GM12878 (cell line): Measurements from ENCODE around the gene PHKG2. TPM values are rescaled to one million over a fixed set of nuclear protein-coding genes. Genes with fewer than 3 reads are reported as not detected.

Experiments
- ATAC-seq: fragments of 200-7000 bp; cut with Tn5 transposase; 3 replicates; pipeline ENCODE4 v1.9.1; 2020; ENCODE audit warnings: mild to moderate bottlenecking, moderate library complexity
- BruUV-seq: library from RNA; stranded (reverse); fragments of 400-500 nt; replicated peaks from 2 replicates; lab custom pipeline; 2021; lab: Mats Ljungman, UMichigan
- CTCF ChIA-PET: fragments of 300-600 bp; sonication (Branson Sonifier 250); formaldehyde crosslinking; extraction: SDS; loops from one replicate; lab custom pipeline; 2021; ENCODE audit warnings: inconsistent platforms; lab: Yijun Ruan, JAX
- POLR2A ChIA-PET: fragments of 350-600 bp; formaldehyde crosslinking; extraction: SDS; loops from one replicate; lab custom pipeline; 2021; ENCODE audit warnings: inconsistent platforms; lab: Charles Lee
- RAD21 ChIA-PET: fragments of 300-600 bp; sonication (Branson Sonifier 250); formaldehyde crosslinking; loops from one replicate; lab custom pipeline; 2023; ENCODE audit warnings: antibody characterized with exemption; ENCODE audit not compliant: unreplicated experiment; lab: Charles Lee
- SMC1A ChIA-PET: fragments of 300-600 bp; sonication (Branson Sonifier 250); formaldehyde crosslinking; loops from one replicate; lab custom pipeline; 2023; ENCODE audit not compliant: unreplicated experiment, uncharacterized antibody; lab: Charles Lee
- DNase-seq: peaks from one replicate; pipeline ENCODE4 v3.0.0-alpha.2; 2011; ENCODE audit warnings: low read depth, low spot score
- FAIRE-seq: peaks from 3 replicates; lab custom pipeline; 2011; peaks lifted over from hg19 to GRCh38; lab: Jason Lieb, UNC
- H2AFZ ChIP-seq: 2 replicates; pipeline ENCODE4 v1.6.0; 2011; ENCODE audit warnings: low read depth, low read length, control low read depth; ENCODE audit not compliant: control insufficient read depth
- H3K27ac ChIP-seq: 2 replicates; pipeline ENCODE4 v1.5.1; 2011; ENCODE audit warnings: control low read depth; ENCODE audit not compliant: control insufficient read depth, insufficient read depth
- H3K27me3 ChIP-seq, 2 experiments: replicated peaks in 1 of 2; 2 replicates each; pipeline versions ENCODE4 v1.6.0 to v1.6.1; 2011; ENCODE audit warnings: low read length in 1 of 2; ENCODE audit not compliant: control insufficient read depth in 2 of 2, insufficient read depth in 2 of 2
- H3K36me3 ChIP-seq, 2 experiments: 2 replicates each; pipeline ENCODE4 v1.5.1; 2011; ENCODE audit warnings: low read length in 1 of 2; ENCODE audit not compliant: control insufficient read depth in 2 of 2, insufficient read depth in 2 of 2
- H3K4me1 ChIP-seq: 2 replicates; pipeline ENCODE4 v1.6.1; 2011; ENCODE audit warnings: mild to moderate bottlenecking, low read length, moderate library complexity, mixed read lengths; ENCODE audit not compliant: control insufficient read depth, insufficient read depth
- H3K4me2 ChIP-seq: 2 replicates; pipeline ENCODE4 v1.6.0; 2011; ENCODE audit warnings: control low read depth; ENCODE audit not compliant: control insufficient read depth, insufficient read depth
- H3K4me3 ChIP-seq: fragments of 200-600 bp; sonication (generic); 2 replicates; pipeline ENCODE4 v1.5.1; 2016
- H3K79me2 ChIP-seq: 2 replicates; pipeline ENCODE4 v1.6.0; 2011; ENCODE audit warnings: low read length; ENCODE audit not compliant: control insufficient read depth, insufficient read depth
- H3K9ac ChIP-seq: 2 replicates; pipeline ENCODE4 v1.8.0; 2011; ENCODE audit warnings: low read length, control low read depth, mixed read lengths; ENCODE audit not compliant: control insufficient read depth, insufficient read depth
- H3K9me3 ChIP-seq: replicated peaks from 3 replicates; pipeline ENCODE4 v1.5.1; 2011; ENCODE audit warnings: mild to moderate bottlenecking, low read length; ENCODE audit not compliant: control insufficient read depth, insufficient read depth
- H4K20me1 ChIP-seq: 2 replicates; pipeline ENCODE4 v1.6.0; 2011; ENCODE audit not compliant: control insufficient read depth, insufficient read depth
- POLR2A ChIP-seq: IDR thresholded peaks from 2 replicates; pipeline ENCODE4 v1.6.1; 2011; ENCODE audit warnings: low read depth, mild to moderate bottlenecking, low read length
- SPI1 ChIP-seq: IDR thresholded peaks from 2 replicates; pipeline ENCODE4 v1.6.1; 2011; ENCODE audit warnings: low read depth, mild to moderate bottlenecking, low read length, moderate library complexity, borderline replicate concordance; ENCODE audit not compliant: insufficient read depth
- WGBS: methylation state at CpG from one replicate; pipeline ENCODE4 v1.1.6; 2016; ENCODE audit warnings: low lambda C conversion rate; ENCODE audit not compliant: insufficient replicate concordance, insufficient coverage; ENCODE audit errors: missing lambda C conversion rate; 5-methylcytosine and 5-hydroxymethylcytosine counted together
- in situ Hi-C: fragments of 300-500 bp; cut with MboI; formaldehyde crosslinking; loops from 9 replicates; pipeline ENCODE4 v1.14.3; 2018; ENCODE audit warnings: mixed read lengths
- intact Hi-C: fragments of 100-400 bp; cut with micrococcal nuclease; formaldehyde crosslinking; loops from one replicate; pipeline ENCODE4 v1.14.2; 2022; ENCODE audit not compliant: unreplicated experiment
- polyA plus RNA-seq, 11 experiments: library from polyadenylated mRNA; depleted of rRNA in 4 of 11; unstranded in 6 of 11; stranded (reverse) in 5 of 11; fragments of >200 nt; fragmentation: Nextera tagmentation in 4 of 11; fragmentation: Illumina TruSeq in 1 of 11; extraction: Ambion mirVana in 4 of 11; extraction: Trizol in 1 of 11; gene quantifications; 1 replicate in 1 of 11; 2 replicates in 10 of 11; pipeline versions ENCODE4 v1.2.1 to v1.2.3, GENCODE V29; 2011 to 2016; ENCODE audit warnings: inconsistent platforms in 2 of 11, missing spikeins in 2 of 11, low read depth in 1 of 11
- total RNA-seq, 4 experiments: library from RNA; depleted of rRNA in 3 of 4; stranded (reverse); fragments of >200 nt in 3 of 4; fragmentation: Illumina TruSeq in 1 of 4; extraction: Trizol in 1 of 4; gene quantifications; 2 replicates each; pipeline versions ENCODE4 v1.2.1 to v1.2.3, GENCODE V29; 2013 to 2021
- TF ChIP-seq, protein P1 (sequence below): fragments of 450-650 bp; IDR thresholded peaks from 2 replicates; pipeline ENCODE4 v1.6.1; 2017; ENCODE audit warnings: mild to moderate bottlenecking, moderate library complexity

Gene PHKG2
- total and polyA plus RNA-seq, 10 of the 15 experiments (the other 5 are each of a cell fraction or from before 2014, with no cell fraction given), result 5.2 to 50.1 (median 37.2) TPM

DNA sequence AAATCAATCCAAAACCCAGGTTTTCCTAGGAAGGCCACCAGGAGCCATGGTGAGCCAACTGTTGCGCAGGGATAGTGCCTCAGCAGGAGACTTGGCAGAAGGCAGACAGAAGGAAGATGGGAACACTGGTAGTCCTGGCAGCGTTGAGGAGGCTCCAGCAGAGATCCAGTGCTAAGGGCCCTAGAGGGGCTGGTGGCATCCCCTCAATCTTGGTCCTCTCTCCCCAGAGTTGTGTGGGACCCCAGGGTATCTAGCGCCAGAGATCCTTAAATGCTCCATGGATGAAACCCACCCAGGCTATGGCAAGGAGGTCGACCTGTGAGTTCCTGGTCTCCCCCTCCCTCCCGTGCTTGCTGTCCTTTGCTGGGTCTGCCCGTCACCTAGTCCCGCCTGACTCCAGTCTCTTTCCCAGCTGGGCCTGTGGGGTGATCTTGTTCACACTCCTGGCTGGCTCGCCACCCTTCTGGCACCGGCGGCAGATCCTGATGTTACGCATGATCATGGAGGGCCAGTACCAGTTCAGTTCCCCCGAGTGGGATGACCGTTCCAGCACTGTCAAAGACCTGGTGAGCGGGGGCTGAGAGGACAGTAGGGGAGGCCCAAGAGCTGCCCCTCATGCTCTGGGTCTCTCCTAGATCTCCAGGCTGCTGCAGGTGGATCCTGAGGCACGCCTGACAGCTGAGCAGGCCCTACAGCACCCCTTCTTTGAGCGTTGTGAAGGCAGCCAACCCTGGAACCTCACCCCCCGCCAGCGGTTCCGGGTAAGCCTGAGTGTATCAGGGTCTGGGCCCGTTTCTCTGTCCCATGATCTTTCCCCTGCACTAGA lies 7.9 kb downstream of the PHKG2 start:
- Histone ChIP-seq H3K27me3 (no peaks in the 10 kb centered on the region), H4K20me1 (no peaks in the 10 kb centered on the region), H3K27ac (no peak overlapping the region), H3K9ac (no peak overlapping the region), H3K4me3 (no peak overlapping the region), H3K9me3 (no peaks in the 10 kb centered on the region), H3K4me2 (no peak overlapping the region), H3K36me3 (peaks cover 11 to 17% of the 10 kb centered on the region in 2 experiments; a peak in 3 of 4 replicates), H2AFZ (no peak overlapping the region), H3K4me1 (peaks cover 4% of the 10 kb centered on the region; the same call in 1 of the 2 replicates), H3K79me2 (no peaks in the 10 kb centered on the region)
- ChIA-PET RAD21 (no interaction called here), SMC1A (no interaction called here), CTCF (no interaction called here), POLR2A (no interaction called here)
- no TSS peak for BruUV-seq
- intact Hi-C loops, result no loop called here
- FAIRE-seq (no peak), DNase-seq (no peak), ATAC-seq (no peak)
- WGBS, result 94% methylated on average over 20 of the region's 20 CpGs
- TF ChIP-seq POLR2A (0 out of 2 replicates have a peak, but pooled peaks have one; percentile 17), SPI1 (no peak)
- in situ Hi-C loops, result loop anchor here (25.0 kb wide), 1 partner anchor 1131 kb away; no protein-coding TSS in a partner anchor

DNA sequence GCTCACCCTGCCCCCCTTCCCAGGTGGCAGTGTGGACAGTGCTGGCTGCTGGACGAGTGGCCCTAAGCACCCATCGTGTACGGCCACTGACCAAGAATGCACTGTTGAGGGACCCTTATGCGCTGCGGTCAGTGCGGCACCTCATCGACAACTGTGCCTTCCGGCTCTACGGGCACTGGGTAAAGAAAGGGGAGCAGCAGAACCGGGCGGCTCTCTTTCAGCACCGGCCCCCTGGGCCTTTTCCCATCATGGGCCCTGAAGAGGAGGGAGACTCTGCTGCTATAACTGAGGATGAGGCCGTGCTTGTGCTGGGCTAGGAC lies 8.5 kb downstream of the PHKG2 start:
- RAD21 ChIA-PET, result no interaction called here
- CTCF ChIA-PET, result no interaction called here
- intact Hi-C loops (no loop called here), in situ Hi-C loops (loop anchor here (25.0 kb wide), 1 partner anchor 1131 kb away; no protein-coding TSS in a partner anchor)
- no peaks in the 10 kb centered on the region for H3K79me2 ChIP-seq
- WGBS, result 95% methylated on average over 13 of the region's 13 CpGs
- BruUV-seq, result no TSS peak
- DNase-seq, result no peak
- no peak overlapping the region for H3K4me2 ChIP-seq
- H3K4me1 ChIP-seq, result peaks cover 4% of the 10 kb centered on the region; the same call in 1 of the 2 replicates
- SMC1A ChIA-PET, result no interaction called here
- H2AFZ ChIP-seq, result no peak overlapping the region
- no peak overlapping the region for H3K4me3 ChIP-seq
- FAIRE-seq, result no peak
- no peaks in the 10 kb centered on the region for H3K27me3 ChIP-seq
- TF ChIP-seq, protein P1, sequence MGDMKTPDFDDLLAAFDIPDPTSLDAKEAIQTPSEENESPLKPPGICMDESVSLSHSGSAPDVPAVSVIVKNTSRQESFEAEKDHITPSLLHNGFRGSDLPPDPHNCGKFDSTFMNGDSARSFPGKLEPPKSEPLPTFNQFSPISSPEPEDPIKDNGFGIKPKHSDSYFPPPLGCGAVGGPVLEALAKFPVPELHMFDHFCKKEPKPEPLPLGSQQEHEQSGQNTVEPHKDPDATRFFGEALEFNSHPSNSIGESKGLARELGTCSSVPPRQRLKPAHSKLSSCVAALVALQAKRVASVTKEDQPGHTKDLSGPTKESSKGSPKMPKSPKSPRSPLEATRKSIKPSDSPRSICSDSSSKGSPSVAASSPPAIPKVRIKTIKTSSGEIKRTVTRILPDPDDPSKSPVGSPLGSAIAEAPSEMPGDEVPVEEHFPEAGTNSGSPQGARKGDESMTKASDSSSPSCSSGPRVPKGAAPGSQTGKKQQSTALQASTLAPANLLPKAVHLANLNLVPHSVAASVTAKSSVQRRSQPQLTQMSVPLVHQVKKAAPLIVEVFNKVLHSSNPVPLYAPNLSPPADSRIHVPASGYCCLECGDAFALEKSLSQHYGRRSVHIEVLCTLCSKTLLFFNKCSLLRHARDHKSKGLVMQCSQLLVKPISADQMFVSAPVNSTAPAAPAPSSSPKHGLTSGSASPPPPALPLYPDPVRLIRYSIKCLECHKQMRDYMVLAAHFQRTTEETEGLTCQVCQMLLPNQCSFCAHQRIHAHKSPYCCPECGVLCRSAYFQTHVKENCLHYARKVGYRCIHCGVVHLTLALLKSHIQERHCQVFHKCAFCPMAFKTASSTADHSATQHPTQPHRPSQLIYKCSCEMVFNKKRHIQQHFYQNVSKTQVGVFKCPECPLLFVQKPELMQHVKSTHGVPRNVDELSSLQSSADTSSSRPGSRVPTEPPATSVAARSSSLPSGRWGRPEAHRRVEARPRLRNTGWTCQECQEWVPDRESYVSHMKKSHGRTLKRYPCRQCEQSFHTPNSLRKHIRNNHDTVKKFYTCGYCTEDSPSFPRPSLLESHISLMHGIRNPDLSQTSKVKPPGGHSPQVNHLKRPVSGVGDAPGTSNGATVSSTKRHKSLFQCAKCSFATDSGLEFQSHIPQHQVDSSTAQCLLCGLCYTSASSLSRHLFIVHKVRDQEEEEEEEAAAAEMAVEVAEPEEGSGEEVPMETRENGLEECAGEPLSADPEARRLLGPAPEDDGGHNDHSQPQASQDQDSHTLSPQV, result no peak
- 0 out of 2 replicates have a peak, but pooled peaks have one; percentile 29 for TF ChIP-seq POLR2A
- H3K36me3 ChIP-seq, result peaks cover 11 to 14% of the 10 kb centered on the region in 2 experiments; a peak in 3 of 4 replicates
- H4K20me1 ChIP-seq, result no peaks in the 10 kb centered on the region
- H3K9me3 ChIP-seq, result no peaks in the 10 kb centered on the region
- no peak overlapping the region for H3K27ac ChIP-seq
- POLR2A ChIA-PET, result no interaction called here
- ATAC-seq, result no peak
- no peak overlapping the region for H3K9ac ChIP-seq
